CD4-positive, alpha-beta T cell treated with Interleukin-4 for 4 hours (primary cell): Measurements from ENCODE around the gene ACVR2B.
"Not testable (repeated sequence)": the region's sequence is repeated elsewhere in the genome, so short reads cannot be mapped to it uniquely, and the experiment has no call there.

Experiments
- DNase-seq: peaks from one replicate; pipeline ENCODE4 v3.0.0-alpha.2; 2020

Gene ACVR2B

GRCh38 chr3:38453075-38453912 lies at the start of gene ACVR2B:
TSS of gene ACVR2B (plus strand) at chr3:38453890. CDS start at chr3:38454323, 433 bp downstream.
- DNase-seq, result peak; percentile 67

- DNase-seq, result no peak
These were observed 49.4 kb upstream of the ACVR2B start for GRCh38 chr3:38404286-38404685.

GRCh38 chr3:38411591-38411990 lies 42.1 kb upstream of the ACVR2B start:
- no peak for DNase-seq

GRCh38 chr3:38420758-38421157 lies 32.9 kb upstream of the ACVR2B start:
- DNase-seq, result not testable (repeated sequence)

GRCh38 chr3:38421679-38422336 lies 31.9 kb upstream of the ACVR2B start:
- DNase-seq, result no peak

- peak; percentile 30 for DNase-seq
These were observed 26.8 kb upstream of the ACVR2B start for GRCh38 chr3:38426798-38427426.

GRCh38 chr3:38432871-38433658 lies 20.6 kb upstream of the ACVR2B start:
- not testable (repeated sequence) for DNase-seq

GRCh38 chr3:38433661-38434060 lies 20.0 kb upstream of the ACVR2B start:
- DNase-seq, result not testable (repeated sequence)

GRCh38 chr3:38438436-38439069 lies 15.1 kb upstream of the ACVR2B start:
- peak; percentile 52 for DNase-seq

- not testable (repeated sequence) for DNase-seq
These were observed 10.5 kb upstream of the ACVR2B start for GRCh38 chr3:38443205-38443604.

- DNase-seq, result no peak
These were observed 7.5 kb upstream of the ACVR2B start for GRCh38 chr3:38446085-38446686.

GRCh38 chr3:38446812-38447211 lies 6.9 kb upstream of the ACVR2B start:
- no peak for DNase-seq

GRCh38 chr3:38450853-38451252 lies 2.8 kb upstream of the ACVR2B start:
- no peak for DNase-seq

GRCh38 chr3:38453913-38454177 lies 155 bp downstream of the ACVR2B start:
- no peak for DNase-seq

- DNase-seq, result peak; percentile 25
These were observed 641 bp downstream of the ACVR2B start for GRCh38 chr3:38454178-38454883.

GRCh38 chr3:38454884-38455638 lies 1.4 kb downstream of the ACVR2B start:
- peak; percentile 21 for DNase-seq

GRCh38 chr3:38455639-38456430 lies 2.1 kb downstream of the ACVR2B start:
- no peak for DNase-seq

- DNase-seq, result no peak
These were observed 3.7 kb downstream of the ACVR2B start for GRCh38 chr3:38457111-38458003.
